SU-DHL-6 (cell line): Measurements from ENCODE around the gene CTNND2.
"Not testable (repeated sequence)": the region's sequence is repeated elsewhere in the genome, so short reads cannot be mapped to it uniquely, and the experiment has no call there.

Source experiments
- H2AFZ ChIP-seq: fragments of 200-600 bp; sonication (generic); 2 replicates; pipeline ENCODE4 v1.6.1; 2014; ENCODE audit warnings: low read depth, mild to moderate bottlenecking, moderate library complexity, mixed read lengths, antibody characterized with exemption, low read length; ENCODE audit not compliant: severe bottlenecking
- H3F3A ChIP-seq: fragments of 200-600 bp; shearing (Covaris generic); 2 replicates; pipeline ENCODE4 v1.6.0; 2016; ENCODE audit warnings: antibody characterized with exemption, mild to moderate bottlenecking; ENCODE audit not compliant: insufficient read depth
- H3K27ac ChIP-seq: fragments of 200-600 bp; sonication (generic); 2 replicates; pipeline ENCODE4 v1.5.1; 2016; ENCODE audit warnings: low read depth, mild to moderate bottlenecking, low read length, moderate library complexity, mixed read lengths
- H3K27me3 ChIP-seq: fragments of 200-600 bp; sonication (generic), shearing (Covaris generic); 2 replicates; pipeline ENCODE4 v1.6.0; 2014; ENCODE audit warnings: mild to moderate bottlenecking, low read length
- H3K36me3 ChIP-seq: fragments of 200-600 bp; sonication (generic); 2 replicates; pipeline ENCODE4 v1.6.1; 2014; ENCODE audit warnings: mild to moderate bottlenecking, low read length, mixed read lengths
- H3K4me2 ChIP-seq: fragments of 300-600, 200-600 bp; shearing (Covaris generic), sonication (generic); 2 replicates; pipeline ENCODE4 v1.6.0; 2014; ENCODE audit warnings: low read length, low read depth, mild to moderate bottlenecking; ENCODE audit not compliant: poor library complexity, severe bottlenecking
- H3K4me3 ChIP-seq: fragments of 200-600 bp; sonication (generic); 2 replicates; pipeline ENCODE4 v1.5.1; 2014; ENCODE audit warnings: antibody characterized with exemption, low read length, mild to moderate bottlenecking, mixed read lengths; ENCODE audit not compliant: insufficient read depth, poor library complexity, severe bottlenecking
- H3K79me2 ChIP-seq: fragments of 200-600 bp; sonication (generic); 2 replicates; pipeline ENCODE4 v1.6.1; 2014; ENCODE audit warnings: mild to moderate bottlenecking, low read length, moderate library complexity; ENCODE audit not compliant: insufficient read depth
- H3K9ac ChIP-seq: fragments of 200-600 bp; sonication (generic); 2 replicates; pipeline ENCODE4 v1.7.0; 2014; ENCODE audit warnings: mild to moderate bottlenecking, low read length
- H3K9me2 ChIP-seq: fragments of 200-600 bp; sonication (generic); replicated peaks from 2 replicates; pipeline ENCODE4 v1.6.1; 2014; ENCODE audit warnings: low read length; ENCODE audit not compliant: insufficient read depth
- H3K9me3 ChIP-seq: fragments of 200-600 bp; sonication (generic); 2 replicates; pipeline ENCODE4 v1.6.1; 2014; ENCODE audit warnings: low read length, mixed read lengths; ENCODE audit not compliant: insufficient read depth
- H4K20me1 ChIP-seq: fragments of 200-600 bp; sonication (generic); 2 replicates; pipeline ENCODE4 v1.6.1; 2014; ENCODE audit warnings: low read depth, mild to moderate bottlenecking, antibody characterized with exemption, low read length, moderate library complexity, mixed read lengths
- EZH2phosphoT487 ChIP-seq: fragments of 200-600 bp; sonication (generic), shearing (Covaris generic); conservative IDR thresholded peaks from 2 replicates; pipeline ENCODE4 v1.6.1; 2018; ENCODE audit warnings: mild to moderate bottlenecking, antibody characterized with exemption, low read length, moderate library complexity, mixed read lengths
- TF ChIP-seq, protein P1 (sequence below): fragments of 200-600 bp; sonication (generic); IDR thresholded peaks from one replicate; pipeline ENCODE4 v1.5.1; 2017; ENCODE audit warnings: antibody characterized with exemption, mild to moderate bottlenecking, low read length, moderate library complexity; ENCODE audit not compliant: insufficient read depth, poor library complexity, severe bottlenecking

Gene CTNND2

DNA sequence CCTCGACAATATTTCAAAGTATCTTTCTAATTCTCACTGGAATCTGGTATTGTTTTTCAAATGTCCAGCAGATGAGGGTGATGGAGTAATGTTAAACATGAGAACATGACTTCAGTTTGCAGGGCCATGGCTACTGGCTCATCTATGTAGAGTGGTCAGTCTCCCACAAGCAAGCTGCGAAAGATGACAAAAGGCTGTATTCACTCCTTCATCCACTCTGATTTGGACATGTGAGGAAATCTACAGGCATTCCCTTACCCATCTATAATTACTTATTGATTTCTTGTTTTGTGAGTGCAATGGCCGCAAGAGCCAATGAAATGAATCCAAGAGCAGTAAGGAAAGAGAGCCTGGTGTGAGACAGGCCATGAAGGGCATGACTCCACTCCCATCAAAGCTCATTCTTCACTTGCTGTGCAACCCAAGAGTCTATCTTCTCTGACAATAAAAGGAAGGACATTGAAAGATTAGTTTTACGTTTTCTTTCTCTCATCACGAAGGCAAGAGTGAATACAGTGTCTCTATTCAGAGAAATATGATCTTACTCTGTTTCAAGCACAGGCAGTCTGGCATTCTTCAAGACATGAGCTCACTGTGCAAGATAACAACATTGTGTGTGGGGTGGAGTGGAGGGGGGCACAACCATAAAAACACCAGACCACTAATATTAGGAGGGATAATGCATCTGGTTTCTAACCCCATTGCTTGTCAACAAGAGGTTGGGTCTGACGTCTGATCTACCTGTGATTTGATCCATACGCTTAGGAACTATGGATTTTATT lies 893.6 kb downstream of the CTNND2 start:
- no peaks in the 10 kb centered on the region for H3K79me2 ChIP-seq
- H3K36me3 ChIP-seq, result no peaks in the 10 kb centered on the region
- H3F3A ChIP-seq, result no peaks in the 10 kb centered on the region
- H3K4me3 ChIP-seq, result no peak overlapping the region
- no peak overlapping the region for H3K27ac ChIP-seq
- no peaks in the 10 kb centered on the region for H3K9me3 ChIP-seq
- no peaks in the 10 kb centered on the region for H3K9me2 ChIP-seq
- no peak overlapping the region for H3K9ac ChIP-seq
- no peak overlapping the region for H2AFZ ChIP-seq
- TF ChIP-seq, protein P1, sequence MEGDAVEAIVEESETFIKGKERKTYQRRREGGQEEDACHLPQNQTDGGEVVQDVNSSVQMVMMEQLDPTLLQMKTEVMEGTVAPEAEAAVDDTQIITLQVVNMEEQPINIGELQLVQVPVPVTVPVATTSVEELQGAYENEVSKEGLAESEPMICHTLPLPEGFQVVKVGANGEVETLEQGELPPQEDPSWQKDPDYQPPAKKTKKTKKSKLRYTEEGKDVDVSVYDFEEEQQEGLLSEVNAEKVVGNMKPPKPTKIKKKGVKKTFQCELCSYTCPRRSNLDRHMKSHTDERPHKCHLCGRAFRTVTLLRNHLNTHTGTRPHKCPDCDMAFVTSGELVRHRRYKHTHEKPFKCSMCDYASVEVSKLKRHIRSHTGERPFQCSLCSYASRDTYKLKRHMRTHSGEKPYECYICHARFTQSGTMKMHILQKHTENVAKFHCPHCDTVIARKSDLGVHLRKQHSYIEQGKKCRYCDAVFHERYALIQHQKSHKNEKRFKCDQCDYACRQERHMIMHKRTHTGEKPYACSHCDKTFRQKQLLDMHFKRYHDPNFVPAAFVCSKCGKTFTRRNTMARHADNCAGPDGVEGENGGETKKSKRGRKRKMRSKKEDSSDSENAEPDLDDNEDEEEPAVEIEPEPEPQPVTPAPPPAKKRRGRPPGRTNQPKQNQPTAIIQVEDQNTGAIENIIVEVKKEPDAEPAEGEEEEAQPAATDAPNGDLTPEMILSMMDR, result no peak
- TF ChIP-seq EZH2phosphoT487, result no peak
- no peak overlapping the region for H3K4me2 ChIP-seq
- no peaks in the 10 kb centered on the region for H4K20me1 ChIP-seq
- H3K27me3 ChIP-seq, result no peaks in the 10 kb centered on the region

DNA sequence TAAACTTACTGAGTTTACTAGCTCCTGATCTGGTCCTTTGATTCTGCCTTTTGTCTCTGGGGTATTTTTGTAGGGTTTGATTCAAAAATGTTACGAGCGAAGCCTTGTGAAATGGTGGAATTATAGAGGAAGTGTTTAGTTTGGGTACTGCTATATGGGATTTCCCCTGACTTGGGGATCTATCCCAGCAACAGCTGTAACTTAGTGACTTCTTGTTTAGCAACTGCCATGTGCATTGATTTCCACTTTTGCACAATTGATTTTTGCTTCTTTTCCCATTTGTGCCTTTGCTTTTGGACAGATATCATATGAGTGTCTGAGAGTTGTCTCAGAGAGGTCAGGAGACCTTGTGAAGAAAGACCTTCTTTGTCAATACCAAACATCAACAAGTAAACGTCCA lies 894.7 kb downstream of the CTNND2 start:
- no peak overlapping the region for H3K4me3 ChIP-seq
- H3K9ac ChIP-seq, result no peak overlapping the region
- H3K27me3 ChIP-seq, result no peaks in the 10 kb centered on the region
- no peak overlapping the region for H3K4me2 ChIP-seq
- H3K27ac ChIP-seq, result no peak overlapping the region
- no peaks in the 10 kb centered on the region for H3K9me3 ChIP-seq
- H3K9me2 ChIP-seq, result no peaks in the 10 kb centered on the region
- TF ChIP-seq EZH2phosphoT487, result no peak
- TF ChIP-seq, protein P1, result no peak
- no peaks in the 10 kb centered on the region for H3K79me2 ChIP-seq
- no peaks in the 10 kb centered on the region for H3F3A ChIP-seq
- no peaks in the 10 kb centered on the region for H4K20me1 ChIP-seq
- H2AFZ ChIP-seq, result no peak overlapping the region
- no peaks in the 10 kb centered on the region for H3K36me3 ChIP-seq

DNA sequence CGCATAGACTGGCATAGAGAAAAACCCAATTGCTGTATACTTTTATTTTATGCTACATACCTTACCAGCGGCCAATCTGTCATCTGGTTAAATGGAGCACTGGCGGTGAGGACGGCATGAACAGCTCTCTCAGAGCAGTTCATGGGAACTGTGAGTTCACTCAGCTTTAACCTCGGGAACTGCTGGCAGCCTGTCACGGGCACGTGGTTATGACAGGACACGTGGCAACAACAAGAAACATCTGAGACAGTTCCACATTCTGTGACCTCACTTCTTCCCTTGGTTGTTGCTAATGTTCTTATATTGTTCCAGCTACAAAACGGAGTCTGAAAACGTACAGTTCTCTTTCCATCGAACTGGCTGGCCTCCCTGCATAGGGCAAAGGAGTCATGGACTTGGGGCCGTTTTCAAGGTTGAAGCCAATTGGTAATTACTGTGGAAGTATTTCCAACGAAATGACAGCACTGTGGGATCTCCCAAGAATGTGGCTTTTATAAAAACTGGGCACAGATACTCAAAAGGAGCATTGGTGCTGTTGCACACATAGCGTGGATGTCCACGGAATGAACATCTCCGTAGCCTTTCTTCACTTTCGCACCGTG lies 896.9 kb downstream of the CTNND2 start:
- H3K4me3 ChIP-seq, result no peak overlapping the region
- no peaks in the 10 kb centered on the region for H3K9me3 ChIP-seq
- H3K27me3 ChIP-seq, result no peaks in the 10 kb centered on the region
- no peak overlapping the region for H3K4me2 ChIP-seq
- H3F3A ChIP-seq, result no peaks in the 10 kb centered on the region
- no peaks in the 10 kb centered on the region for H3K9me2 ChIP-seq
- no peak overlapping the region for H3K9ac ChIP-seq
- TF ChIP-seq EZH2phosphoT487, result no peak
- TF ChIP-seq, protein P1, result no peak
- no peaks in the 10 kb centered on the region for H3K79me2 ChIP-seq
- no peak overlapping the region for H2AFZ ChIP-seq
- no peaks in the 10 kb centered on the region for H3K36me3 ChIP-seq
- H3K27ac ChIP-seq, result no peak overlapping the region
- no peaks in the 10 kb centered on the region for H4K20me1 ChIP-seq

DNA sequence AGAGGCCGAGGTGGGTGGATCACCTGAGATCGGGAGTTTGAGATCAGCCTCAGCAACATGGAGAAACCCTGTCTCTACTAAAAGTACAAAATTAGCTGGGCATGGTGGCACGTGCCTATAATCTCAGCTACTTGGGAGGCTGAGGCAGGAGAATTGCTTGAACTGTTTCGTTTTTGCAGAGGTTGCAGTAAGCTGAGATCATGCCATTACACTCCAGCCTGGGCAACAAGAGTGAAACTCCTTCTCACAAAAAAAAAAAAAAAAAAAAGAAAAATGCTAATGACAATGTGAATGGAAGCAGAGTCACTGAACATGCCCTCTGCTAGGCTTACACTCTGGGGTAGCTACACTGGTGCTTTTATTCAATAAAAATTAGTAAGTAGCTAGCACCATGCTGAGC lies 899.7 kb downstream of the CTNND2 start:
- H3K9me3 ChIP-seq, H3K79me2 ChIP-seq, H3K27me3 ChIP-seq, H3F3A ChIP-seq, H3K36me3 ChIP-seq, H3K4me2 ChIP-seq, H3K9ac ChIP-seq, H4K20me1 ChIP-seq, H3K27ac ChIP-seq, H2AFZ ChIP-seq, H3K4me3 ChIP-seq, H3K9me2 ChIP-seq: not testable (repeated sequence)
